Measurements from ENCODE around the gene CDK6. TPM values are rescaled to one million over a fixed set of nuclear protein-coding genes. Genes with fewer than 3 reads are reported as not detected.

Gene CDK6
- total and polyA plus RNA-seq, 2 of the 8 experiments (the other 6 are each of a cell fraction or from before 2014, with no cell fraction given): 5.9 to 18.9 TPM

- H2BK5ac ChIP-seq (ENCODE audit: low read depth, low read length): no peak overlapping the region
- H3K27ac ChIP-seq (ENCODE audit: low read depth, low read length): no peak overlapping the region
- H3K79me1 ChIP-seq (ENCODE audit: low read depth, low read length): no peaks in the 10 kb centered on the region
- no peak overlapping the region for H3K9ac ChIP-seq (replicated peaks in 1 of 4; ENCODE audit: extremely low read depth in 1 of 4, low read depth in 3 of 4, low read length in 3 of 4)
- ChIA-PET POLR2A (ENCODE audit: partially characterized antibody) (no interaction called here), CTCF (ENCODE audit: partially characterized antibody) (no interaction called here)
- FAIRE-seq (no peak), DNase-seq (ENCODE audit: low read depth in 1 of 2, low spot score in 2 of 2) (no peak)
- no peaks in the 10 kb centered on the region for H3K23me2 ChIP-seq (ENCODE audit: low read depth, low read length)
- H4K91ac ChIP-seq (replicated peaks; ENCODE audit: insufficient read length, low read length): no peak overlapping the region
- no peak overlapping the region for H2BK20ac ChIP-seq (ENCODE audit: low read length)
- H3K27me3 ChIP-seq (replicated peaks in 1 of 4; ENCODE audit: control insufficient read depth in 3 of 4, extremely low read depth in 1 of 4, insufficient read depth in 3 of 4, low read length in 3 of 4): no peaks in the 10 kb centered on the region
- no peak overlapping the region for H3K14ac ChIP-seq (ENCODE audit: insufficient read length)
- 90% methylated on average over 3 of the region's 3 CpGs; no CpG with 5 or more reads in 1 of the 2 experiments for WGBS, 2 experiments (ENCODE audit: extremely low coverage in 1 of 2, insufficient coverage in 1 of 2, insufficient read length in 1 of 2, insufficient replicate concordance in 2 of 2, low coverage in 1 of 2, low lambda C conversion rate in 2 of 2, missing lambda C conversion rate in 1 of 2)
- no peaks in the 10 kb centered on the region for H3K9me3 ChIP-seq (ENCODE audit: insufficient read depth in 2 of 2, low read depth in 1 of 2, low read length in 1 of 2)
- no peaks in the 10 kb centered on the region for H3K36me3 ChIP-seq (ENCODE audit: control insufficient read depth in 2 of 4, insufficient read depth in 4 of 4, low read length in 3 of 4)
- no peaks in the 10 kb centered on the region for H4K20me1 ChIP-seq (replicated peaks in 1 of 2; ENCODE audit: control insufficient read depth in 1 of 2, insufficient read depth in 2 of 2, low read length in 2 of 2)
- no peak overlapping the region for H4K8ac ChIP-seq (ENCODE audit: extremely low read depth, insufficient read depth, low read length)
- H2AFZ ChIP-seq (ENCODE audit: low read length): no peak overlapping the region
- H3K4me2 ChIP-seq (ENCODE audit: insufficient read depth in 1 of 2, low read depth in 2 of 2, low read length in 2 of 2): no peak overlapping the region
- no peaks in the 10 kb centered on the region for H3K79me2 ChIP-seq (ENCODE audit: control insufficient read depth in 1 of 2, insufficient read depth in 2 of 2, low read length in 2 of 2)
- no peak overlapping the region for H4K5ac ChIP-seq (ENCODE audit: insufficient read length, low read depth, low read length)
- H3K4ac ChIP-seq (replicated peaks; ENCODE audit: insufficient read length, low read depth, low read length): no peak overlapping the region
- H2BK15ac ChIP-seq (ENCODE audit: low read length): no peak overlapping the region
- no peak overlapping the region for H3K18ac ChIP-seq (ENCODE audit: extremely low read depth, low read length)
- no peak overlapping the region for H2BK12ac ChIP-seq (ENCODE audit: low read depth, low read length)
- no peak overlapping the region for H2BK120ac ChIP-seq (replicated peaks; ENCODE audit: low read depth, low read length)
- no peak overlapping the region for H3K23ac ChIP-seq (ENCODE audit: insufficient read length)
- no peak overlapping the region for H2AK5ac ChIP-seq (ENCODE audit: low read depth, low read length)
- H3K4me3 ChIP-seq (ENCODE audit: extremely low read depth in 1 of 4, insufficient read depth in 2 of 4, low read depth in 3 of 4, low read length in 4 of 4): no peak overlapping the region
- no peak overlapping the region for H3K56ac ChIP-seq (replicated peaks; ENCODE audit: insufficient read length, low read depth, low read length)
- TF ChIP-seq RFX5 (IDR thresholded peaks at IDR 0.05; ENCODE audit: borderline replicate concordance, low read depth, low read length) (no peak), SP2 (IDR thresholded peaks at IDR 0.05; ENCODE audit: low read length) (no peak), SIX5 (IDR thresholded peaks at IDR 0.05; ENCODE audit: low read depth, low read length) (no peak), CTCF (IDR thresholded peaks at IDR 0.05; ENCODE audit: control extremely low read depth in 1 of 3, insufficient read depth in 1 of 3, low read depth in 1 of 3, low read length in 3 of 3) (no peak), GTF2F1 (IDR thresholded peaks at IDR 0.05; ENCODE audit: borderline replicate concordance, low read depth, low read length) (no peak), RBBP5 (IDR thresholded peaks at IDR 0.05; ENCODE audit: borderline replicate concordance, low read depth, low read length) (no peak), JUND (IDR thresholded peaks at IDR 0.05; ENCODE audit: low read length) (no peak), POU5F1 (IDR thresholded peaks at IDR 0.05; ENCODE audit: low read depth, low read length) (no peak), CHD2 (IDR thresholded peaks at IDR 0.05; ENCODE audit: low read length) (no peak), RXRA (IDR thresholded peaks at IDR 0.05; ENCODE audit: insufficient read depth, low read depth, low read length) (no peak), CHD1 (IDR thresholded peaks at IDR 0.05; ENCODE audit: low read depth, low read length) (no peak), TCF12 (IDR thresholded peaks at IDR 0.05; ENCODE audit: low read depth, low read length) (no peak), RNF2 (IDR thresholded peaks at IDR 0.05; ENCODE audit: borderline replicate concordance, low read depth, low read length, missing control alignments, poor library complexity, severe bottlenecking) (no peak)
- no peaks in the 10 kb centered on the region for H3K4me1 ChIP-seq (replicated peaks in 1 of 4; ENCODE audit: control insufficient read depth in 3 of 4, insufficient read depth in 4 of 4, low read length in 3 of 4)
Observed at GRCh38 chr7:92730808-92731207, 105.6 kb downstream of the CDK6 start.

Data from H1 (cell line).